ENCODE data around the gene CFAP77.

CFAP77 gene

GRCh38 chr9:132497731-132498130 lies 87.7 kb downstream of the CFAP77 start:
- DNase-seq: no peak

GRCh38 chr9:132498531-132499210 lies 88.7 kb downstream of the CFAP77 start:
- no peak for DNase-seq

- no peak for DNase-seq
Measured at GRCh38 chr9:132499251-132499650, 89.2 kb downstream of the CFAP77 start.

GRCh38 chr9:132500193-132500592 lies 90.2 kb downstream of the CFAP77 start:
- DNase-seq: no peak

GRCh38 chr9:132502480-132502879 lies 92.5 kb downstream of the CFAP77 start:
- no peak for DNase-seq

GRCh38 chr9:132503116-132503515 lies 93.1 kb downstream of the CFAP77 start:
- no peak for DNase-seq

GRCh38 chr9:132504488-132504887 lies 94.5 kb downstream of the CFAP77 start:
- no peak for DNase-seq

GRCh38 chr9:132505991-132506655 lies 96.1 kb downstream of the CFAP77 start:
- no peak for DNase-seq

- no peak for DNase-seq
Measured at GRCh38 chr9:132506977-132507669, 97.1 kb downstream of the CFAP77 start.

GRCh38 chr9:132507670-132508469 lies 97.9 kb downstream of the CFAP77 start:
- peak; percentile 80 for DNase-seq

GRCh38 chr9:132509928-132510874 lies 100.2 kb downstream of the CFAP77 start:
- DNase-seq: no peak

- no peak for DNase-seq
Measured at GRCh38 chr9:132511191-132511999, 101.4 kb downstream of the CFAP77 start.

- DNase-seq: no peak
Measured at GRCh38 chr9:132513416-132513815, 103.4 kb downstream of the CFAP77 start.

- no peak for DNase-seq
Measured at GRCh38 chr9:132514011-132514744, 104.2 kb downstream of the CFAP77 start.

- DNase-seq: no peak
Measured at GRCh38 chr9:132514821-132515220, 104.8 kb downstream of the CFAP77 start.

GRCh38 chr9:132516301-132516700 lies 106.3 kb downstream of the CFAP77 start:
- no peak for DNase-seq

GRCh38 chr9:132516911-132517310 lies 106.9 kb downstream of the CFAP77 start:
- DNase-seq: no peak

- DNase-seq: no peak
Measured at GRCh38 chr9:132517815-132518550, 108.0 kb downstream of the CFAP77 start.

- DNase-seq: no peak
Measured at GRCh38 chr9:132518626-132519025, 108.6 kb downstream of the CFAP77 start.

- no peak for DNase-seq
Measured at GRCh38 chr9:132519033-132519432, 109.0 kb downstream of the CFAP77 start.

Data from activated CD8-positive, alpha-beta memory T cell treated with anti-CD3 and anti-CD28 coated beads, Interleukin-2, amount 50 U/mL, for 48 hours (primary cell).